Measurements from ENCODE around the gene CNTNAP4.

Gene CNTNAP4

DNA sequence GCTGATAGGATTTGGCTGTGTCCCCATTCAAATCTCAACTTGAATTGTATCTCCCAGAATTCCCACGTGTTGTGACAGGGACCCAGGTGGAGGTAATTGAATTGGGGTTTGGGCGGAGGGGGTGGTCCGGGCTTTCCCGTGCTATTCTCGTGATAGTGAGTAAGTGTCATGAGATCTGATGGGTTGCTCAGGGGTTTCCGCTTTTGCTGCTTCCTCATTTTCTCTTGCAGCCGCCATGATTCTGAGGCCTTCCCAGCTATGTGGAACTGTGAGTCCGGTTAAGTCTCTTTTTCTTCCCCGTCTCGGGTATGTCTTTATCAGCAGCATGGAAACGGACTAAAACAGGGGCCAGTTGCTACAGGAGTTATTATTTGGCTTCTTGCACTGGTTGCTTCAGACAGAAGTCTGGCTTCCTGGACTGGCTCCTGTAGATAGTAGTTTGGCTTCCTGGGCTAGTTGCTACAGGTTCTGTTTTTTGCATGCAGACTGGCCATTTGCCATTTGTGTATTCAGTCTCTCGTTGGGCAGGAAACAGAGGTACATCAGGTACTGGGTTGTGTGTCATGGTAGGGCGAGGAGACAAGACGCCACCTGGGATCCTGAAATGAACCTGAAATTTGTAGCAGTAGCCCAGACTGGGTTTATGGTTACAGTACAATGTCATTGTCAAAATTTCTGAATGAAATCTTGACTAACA is 32.6 kb downstream of the CNTNAP4 start:
- no peak for DNase-seq (ENCODE audit: low read depth)

DNA sequence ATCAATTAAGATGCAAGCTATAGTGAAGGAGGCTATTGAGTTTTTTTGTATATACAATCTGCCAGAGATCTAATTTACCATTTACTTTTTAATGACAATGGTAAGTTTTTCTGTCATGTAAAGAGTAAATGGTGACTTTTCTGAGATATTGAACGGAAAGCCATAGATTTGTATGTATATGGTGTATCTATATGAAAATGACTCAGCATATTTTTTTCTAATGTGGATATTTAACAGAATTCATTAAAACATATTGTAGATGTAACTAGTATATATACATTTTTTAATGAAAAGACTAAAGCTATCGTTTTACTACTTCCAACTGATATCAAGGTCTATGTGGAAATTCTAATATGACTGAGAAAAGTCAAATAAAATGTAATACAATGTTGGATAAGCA is 34.1 kb downstream of the CNTNAP4 start:
- DNase-seq (ENCODE audit: low read depth) = no peak

DNA sequence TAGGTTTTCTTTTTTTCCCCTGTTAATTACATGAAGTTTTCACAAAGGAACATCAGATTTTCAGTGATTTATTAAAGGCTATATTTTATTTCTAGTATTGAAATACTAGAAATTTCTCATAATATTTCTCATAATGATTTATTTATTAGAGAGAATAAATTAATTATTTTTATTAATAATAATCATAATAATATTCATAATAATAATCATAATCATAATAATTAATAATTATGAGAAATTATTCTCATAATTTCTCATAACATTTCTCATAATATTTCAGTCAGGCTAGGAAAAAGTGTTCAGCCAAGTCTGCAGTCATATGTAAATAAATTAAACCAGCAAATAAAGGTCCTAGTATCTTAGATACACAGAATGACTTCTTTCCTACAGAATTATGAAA is 41.4 kb downstream of the CNTNAP4 start:
- no peak for DNase-seq (ENCODE audit: low read depth)

DNA sequence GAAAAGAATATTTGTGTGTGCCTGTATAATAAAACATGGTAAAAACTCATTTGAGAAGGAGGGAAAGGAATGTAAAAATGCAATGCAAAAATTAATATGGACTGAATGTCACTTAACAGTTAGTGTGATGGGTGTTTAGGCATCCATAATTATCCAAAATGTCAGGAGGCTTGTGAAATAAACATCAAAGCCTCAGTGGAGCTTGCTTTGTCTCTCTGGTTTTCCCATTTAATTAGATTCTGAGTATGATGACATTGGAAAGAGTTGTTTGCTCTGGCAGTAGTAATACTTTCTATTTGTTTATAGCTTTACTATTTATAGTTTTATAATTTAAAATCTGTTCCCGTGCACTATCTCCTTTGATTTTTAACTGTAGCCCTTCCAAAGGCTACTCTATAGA is 51.9 kb downstream of the CNTNAP4 start:
- no peak for DNase-seq (ENCODE audit: low read depth)

DNA sequence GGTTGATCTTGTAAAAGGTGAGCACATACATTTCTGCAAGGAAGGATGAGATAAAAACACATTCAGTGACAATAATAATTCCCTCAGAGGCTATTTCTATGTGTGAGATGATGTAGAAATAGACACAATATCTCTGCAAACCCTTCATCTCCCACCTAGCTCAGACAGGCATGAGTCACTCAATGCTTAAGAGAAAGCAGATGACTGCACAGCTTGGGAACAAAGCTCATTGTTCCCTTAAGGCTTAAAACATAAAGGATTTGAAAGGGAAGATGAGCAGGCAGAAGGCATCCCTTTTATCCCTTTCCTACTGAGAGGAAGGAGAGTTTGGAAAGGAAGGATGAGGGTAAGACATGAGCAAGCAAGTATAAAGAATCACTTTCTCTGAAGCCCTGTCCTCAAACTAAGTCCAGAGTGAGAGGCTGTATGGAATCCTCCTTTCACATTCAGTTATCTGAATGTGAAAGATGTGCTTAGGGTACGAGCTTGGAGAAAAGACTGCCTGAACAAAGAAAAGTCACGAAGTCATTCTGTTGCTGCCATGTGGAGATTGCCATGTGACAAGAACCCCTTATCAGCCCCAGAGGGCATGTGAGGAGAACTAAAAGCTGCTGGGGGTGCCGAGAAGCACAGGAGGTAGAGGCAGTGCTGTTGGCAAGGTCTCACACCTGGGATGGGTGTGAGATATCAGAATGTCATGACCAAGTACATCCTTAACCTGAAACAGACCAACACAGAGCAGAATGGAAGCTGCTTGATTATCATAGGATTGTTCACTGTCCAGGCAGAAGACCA is 58.2 kb downstream of the CNTNAP4 start:
- no peak for DNase-seq (ENCODE audit: low read depth)

DNA sequence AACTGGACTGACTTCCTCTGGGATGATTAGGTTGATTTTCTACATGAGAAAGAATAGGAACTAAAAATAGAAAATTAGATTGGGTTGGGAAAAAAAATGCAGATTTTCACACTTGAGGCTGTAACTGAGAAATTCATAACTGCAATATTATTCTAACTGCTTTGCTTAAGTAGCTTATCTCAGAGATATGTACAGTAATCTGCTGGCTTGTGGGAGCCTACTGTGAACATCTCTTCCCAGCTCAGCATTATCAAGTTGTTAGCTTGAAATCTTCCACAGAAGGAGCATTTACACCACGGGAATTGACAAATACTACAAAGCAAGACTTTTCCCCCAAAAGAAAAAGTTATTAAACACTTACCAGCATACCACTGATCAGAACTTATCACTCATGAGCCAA is 58.9 kb downstream of the CNTNAP4 start:
- DNase-seq (ENCODE audit: low read depth) = no peak

DNA sequence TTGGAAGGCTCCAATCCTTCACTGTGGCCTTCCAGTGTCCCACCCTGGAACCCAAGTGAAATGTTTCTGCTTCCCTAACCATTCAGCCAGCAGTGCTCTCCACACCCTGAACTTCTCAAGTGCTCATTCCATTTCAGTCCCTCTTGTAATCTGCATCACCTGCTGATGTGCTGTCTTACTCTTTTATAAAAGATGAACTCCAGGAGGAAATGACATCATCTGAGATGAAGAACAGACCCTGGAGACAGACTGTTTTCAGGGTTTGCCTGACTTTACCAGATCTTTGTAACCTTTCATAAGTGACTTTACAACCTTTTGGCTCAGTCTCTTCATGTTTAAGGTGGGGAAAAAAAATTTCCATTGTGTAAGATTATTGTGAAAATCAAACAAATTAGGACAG is 61.3 kb downstream of the CNTNAP4 start:
- DNase-seq (ENCODE audit: low read depth) = no peak

DNA sequence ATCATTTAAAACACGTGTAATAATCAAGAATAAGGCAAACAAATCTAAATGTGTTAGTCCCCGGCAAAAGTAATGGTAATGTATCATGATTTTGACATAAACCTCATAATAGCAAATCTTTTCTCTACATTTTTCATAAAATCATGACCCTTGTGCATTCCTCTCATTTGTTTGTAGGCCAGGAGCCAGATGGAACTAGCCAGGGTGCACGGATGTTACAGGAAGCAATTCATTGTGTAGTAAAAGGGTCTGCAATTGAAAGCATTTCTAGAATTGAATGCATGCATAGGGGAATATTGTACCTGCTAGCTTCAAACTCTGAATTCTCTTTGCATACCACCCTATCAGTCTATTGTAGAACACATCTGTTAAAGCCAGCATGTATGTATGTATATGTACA is 66.6 kb downstream of the CNTNAP4 start:
- no peak for DNase-seq (ENCODE audit: low read depth)

DNA sequence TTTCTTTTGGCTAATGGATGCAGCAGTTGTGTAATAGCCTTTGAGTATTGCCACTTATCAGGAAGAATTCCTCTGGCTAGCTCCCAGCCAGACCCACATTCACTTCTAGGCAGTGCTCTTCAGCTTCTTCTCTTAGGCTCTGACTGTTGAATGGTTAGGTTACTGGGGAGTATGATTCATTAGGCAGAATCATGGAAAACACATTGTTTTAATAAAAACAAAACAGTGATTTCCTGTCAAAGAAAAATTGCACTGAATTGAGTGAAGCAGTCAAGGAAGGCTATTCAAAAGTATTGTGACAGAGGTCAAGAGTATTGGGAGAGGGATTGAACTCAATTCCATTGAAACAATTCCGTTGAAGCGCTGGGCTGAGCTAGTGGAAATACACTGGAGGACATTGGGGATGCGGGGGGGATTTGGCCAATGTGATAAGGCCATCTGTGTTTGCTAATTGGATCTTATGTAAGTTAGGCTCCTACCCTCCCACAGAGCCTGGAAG is 68.0 kb downstream of the CNTNAP4 start:
- no peak for DNase-seq (ENCODE audit: low read depth)

DNA sequence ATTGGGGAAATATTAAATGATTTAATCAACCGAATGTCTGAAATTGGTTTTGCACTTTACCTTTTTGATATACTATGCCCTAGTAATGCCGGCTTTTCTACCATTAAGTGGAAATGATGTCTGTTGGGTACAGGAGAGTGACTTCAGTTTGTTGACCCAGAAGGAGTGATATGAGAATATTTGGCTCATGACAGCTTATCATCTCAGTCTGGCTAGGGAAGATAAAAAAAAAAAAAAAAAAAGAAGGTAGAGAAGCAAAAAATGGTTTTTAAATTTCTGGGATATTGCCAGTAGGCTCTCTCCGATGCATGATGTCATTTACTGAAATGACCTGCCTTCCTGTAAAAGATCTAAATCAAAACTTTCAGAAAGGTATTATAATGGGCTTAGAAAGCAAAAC is 69.0 kb downstream of the CNTNAP4 start:
- DNase-seq (ENCODE audit: low read depth) = no peak

DNA sequence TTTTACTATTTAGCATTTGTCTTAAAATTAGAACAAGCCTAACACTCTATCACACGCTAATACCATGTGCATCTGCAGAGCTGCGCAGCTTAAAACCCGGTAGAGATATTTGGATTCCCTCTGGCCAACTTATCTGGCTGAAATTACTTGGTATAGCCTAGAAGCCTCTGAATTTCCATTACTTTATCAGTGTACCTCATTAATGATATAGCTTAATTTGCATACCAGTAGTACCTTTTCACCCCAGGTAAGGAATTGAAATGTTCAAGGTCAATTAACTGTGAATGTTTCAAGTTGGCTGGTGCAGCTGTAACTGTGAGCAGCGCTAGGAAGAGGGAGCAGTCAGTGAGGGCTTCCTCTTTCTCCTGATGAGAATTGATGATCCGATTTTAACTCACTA is 74.2 kb downstream of the CNTNAP4 start:
- no peak for DNase-seq (ENCODE audit: low read depth)

DNA sequence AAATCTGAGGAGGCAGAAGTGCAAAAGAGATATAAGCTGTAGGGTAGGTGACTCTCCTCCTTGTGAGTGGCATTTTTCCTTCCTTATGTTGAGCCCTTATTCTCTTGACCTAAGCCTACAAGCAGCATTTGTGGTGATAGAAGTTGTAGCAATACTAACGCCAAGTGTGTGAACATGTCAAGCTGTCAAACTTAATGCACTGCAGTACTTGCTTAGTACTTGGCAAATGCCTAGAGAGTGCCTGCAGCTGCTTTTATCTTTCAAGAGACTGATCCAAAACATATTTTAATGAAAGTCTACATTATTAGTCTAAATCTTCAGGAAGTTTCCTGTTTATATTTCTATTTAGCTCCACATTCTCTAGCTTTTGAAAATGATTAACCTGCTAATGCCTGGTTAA is 83.2 kb downstream of the CNTNAP4 start:
- DNase-seq (ENCODE audit: low read depth) = no peak

DNA sequence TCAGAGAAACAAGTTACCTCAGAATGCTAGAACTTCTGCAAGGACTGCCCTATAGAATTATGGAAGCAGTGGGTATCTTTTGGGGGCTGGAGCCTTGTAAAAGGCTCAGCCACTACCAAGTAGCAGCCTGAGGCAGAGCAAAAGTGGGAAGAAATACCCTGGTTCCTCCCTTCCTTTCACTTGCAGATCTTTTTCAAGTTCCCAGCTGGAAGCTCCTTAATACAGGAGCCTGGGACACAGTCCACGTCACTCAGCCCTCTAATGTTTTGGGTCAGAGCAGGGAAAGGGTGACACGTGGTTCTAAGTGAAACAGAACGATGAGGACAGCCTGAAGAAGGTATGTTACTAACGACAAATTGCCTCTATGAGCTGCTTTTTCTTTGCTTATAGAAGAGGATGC is 93.1 kb downstream of the CNTNAP4 start:
- DNase-seq (ENCODE audit: low read depth) = no peak

DNA sequence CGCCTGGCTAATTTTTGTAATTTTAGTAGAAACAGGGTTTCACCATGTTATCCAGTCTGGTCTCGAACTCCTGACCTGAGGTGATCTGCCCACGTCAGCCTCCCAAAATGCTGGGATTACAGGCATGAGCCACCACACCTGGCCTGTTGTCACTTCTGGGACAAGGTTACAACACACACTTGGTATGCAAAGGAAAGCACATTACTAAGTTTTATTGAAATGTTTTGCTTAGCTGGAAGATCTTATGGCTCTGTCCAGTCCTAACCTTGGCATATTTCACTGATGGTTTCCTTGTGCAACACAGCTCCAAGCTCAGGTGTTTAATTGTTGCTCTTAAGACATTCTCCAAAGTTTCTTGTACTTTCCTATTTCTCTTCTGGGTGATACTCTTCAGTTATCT is 94.2 kb downstream of the CNTNAP4 start:
- DNase-seq (ENCODE audit: low read depth) = no peak

DNA sequence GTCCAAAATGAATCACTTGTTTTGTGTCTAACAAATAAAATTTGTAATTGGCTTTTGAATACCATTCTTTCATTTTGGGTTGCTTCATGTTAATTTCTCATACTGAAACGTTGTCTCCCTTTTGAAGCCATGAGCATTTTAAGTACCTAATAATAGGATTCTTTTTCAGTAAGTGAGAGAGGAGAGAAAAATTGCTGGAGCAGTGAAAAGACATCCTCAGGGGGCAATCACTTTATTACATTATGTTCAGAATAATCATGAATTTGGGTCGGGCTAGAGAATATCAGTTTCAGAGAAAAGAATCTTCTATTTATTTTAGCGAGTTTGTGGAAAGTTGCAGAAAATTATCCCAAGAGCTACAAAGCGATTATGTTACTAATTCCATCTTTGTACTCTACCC is 96.8 kb downstream of the CNTNAP4 start:
- DNase-seq (ENCODE audit: low read depth) = no peak

DNA sequence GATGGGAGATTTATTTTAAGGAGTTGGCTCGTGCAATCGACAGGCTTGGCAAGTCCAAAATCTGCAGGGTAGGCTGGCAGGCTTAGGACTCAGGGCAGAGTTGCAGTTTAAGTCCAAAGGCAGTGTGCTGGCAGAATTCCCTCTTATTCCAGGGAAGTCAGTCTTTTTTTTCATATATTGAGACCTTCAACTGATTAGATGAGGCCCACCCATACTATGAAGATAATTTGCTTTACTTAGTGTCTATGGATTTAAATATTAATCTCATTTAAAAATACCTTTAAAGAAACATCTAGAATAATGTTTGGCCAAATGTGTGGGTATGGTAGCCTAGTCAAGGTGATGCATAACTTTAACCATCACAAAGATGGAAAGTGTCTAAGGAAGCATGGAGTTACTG is 99.8 kb downstream of the CNTNAP4 start:
- no peak for DNase-seq (ENCODE audit: low read depth)

DNA sequence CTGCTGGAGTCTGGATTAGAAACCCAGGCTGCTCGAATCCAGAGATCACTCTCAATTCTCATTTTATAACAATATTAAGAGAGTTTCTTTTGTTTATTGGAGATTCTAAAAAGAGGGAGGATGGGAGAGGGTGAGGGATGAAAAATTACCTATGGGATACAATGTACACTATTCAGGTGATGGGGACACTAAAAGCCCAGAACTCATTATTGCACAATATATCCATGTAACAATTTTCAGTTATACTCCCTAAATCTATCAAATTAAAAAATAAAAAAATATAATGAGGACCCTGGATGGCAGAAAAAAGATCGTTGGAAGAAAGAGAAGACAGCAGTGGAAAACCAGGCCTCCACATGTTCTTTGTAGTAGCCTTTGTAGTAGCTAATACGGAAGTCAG is 100.8 kb downstream of the CNTNAP4 start:
- DNase-seq (ENCODE audit: low read depth) = no peak

DNA sequence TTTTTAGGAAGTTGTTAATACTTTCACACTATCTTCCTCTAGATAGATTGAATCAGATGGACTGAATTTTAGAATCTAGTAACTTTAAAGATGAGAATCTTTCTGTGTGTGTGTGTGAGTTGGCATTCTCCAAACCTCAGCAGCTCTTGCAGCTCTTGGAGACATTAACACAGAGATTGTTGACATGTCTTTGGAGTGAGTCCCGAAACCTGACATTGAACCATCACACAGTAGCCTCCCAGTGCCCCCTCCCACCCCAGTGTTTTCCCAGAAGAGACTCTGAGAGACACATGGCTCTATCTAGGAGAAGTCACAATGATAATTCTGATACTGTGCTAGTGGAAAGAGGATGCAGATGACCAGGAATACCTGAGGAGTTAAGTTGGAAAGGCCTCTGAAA is 103.9 kb downstream of the CNTNAP4 start:
- no peak for DNase-seq (ENCODE audit: low read depth)

DNA sequence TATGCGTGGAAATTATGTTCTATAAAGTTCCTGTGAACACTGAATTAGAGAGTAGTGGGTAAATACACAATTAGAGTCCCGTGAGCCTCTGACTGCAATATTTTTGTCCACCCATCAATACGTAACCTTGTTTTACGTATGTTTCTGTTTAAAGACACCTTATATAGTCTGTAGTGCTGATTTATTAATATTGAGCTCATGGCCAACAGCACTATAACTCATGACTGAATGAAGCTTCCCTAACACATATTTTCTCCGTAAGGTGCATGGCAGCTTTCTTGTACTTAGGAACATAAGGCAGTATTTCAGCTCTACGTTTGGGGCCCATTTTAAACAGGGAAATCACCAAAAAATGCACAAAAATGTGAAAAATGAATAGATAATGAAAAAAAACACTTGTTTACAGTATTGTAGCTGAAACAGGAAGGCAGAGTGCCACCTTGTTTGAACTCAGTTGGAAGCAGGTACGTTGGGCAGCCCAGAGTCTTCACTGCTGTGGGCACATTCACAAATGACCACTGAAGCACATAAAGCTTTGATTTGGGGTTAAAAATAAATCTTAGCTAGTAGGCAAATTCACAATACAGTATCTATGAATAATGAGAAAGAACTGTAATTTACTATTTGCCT is 108.5 kb downstream of the CNTNAP4 start:
- no peak for DNase-seq (ENCODE audit: low read depth)

DNA sequence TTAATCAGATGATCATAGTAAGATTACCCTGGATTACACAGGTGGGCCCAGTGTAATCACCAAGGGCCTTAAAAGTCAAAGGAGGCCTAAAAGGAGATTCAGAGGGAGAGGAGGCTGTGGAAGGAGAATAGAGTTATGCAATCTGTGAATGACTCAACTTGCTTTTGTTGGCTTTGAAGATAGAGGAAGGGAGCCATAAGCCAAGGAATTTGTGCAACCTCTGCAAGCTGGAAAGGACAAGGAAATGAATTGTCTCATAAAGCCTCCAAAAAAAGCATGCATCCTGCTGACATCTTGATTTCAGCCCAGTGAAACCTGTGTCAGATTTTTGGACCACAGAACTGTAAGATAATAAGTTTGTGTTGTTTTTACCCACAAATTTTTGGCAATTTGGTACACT is 109.6 kb downstream of the CNTNAP4 start:
- no peak for DNase-seq (ENCODE audit: low read depth)

DNA sequence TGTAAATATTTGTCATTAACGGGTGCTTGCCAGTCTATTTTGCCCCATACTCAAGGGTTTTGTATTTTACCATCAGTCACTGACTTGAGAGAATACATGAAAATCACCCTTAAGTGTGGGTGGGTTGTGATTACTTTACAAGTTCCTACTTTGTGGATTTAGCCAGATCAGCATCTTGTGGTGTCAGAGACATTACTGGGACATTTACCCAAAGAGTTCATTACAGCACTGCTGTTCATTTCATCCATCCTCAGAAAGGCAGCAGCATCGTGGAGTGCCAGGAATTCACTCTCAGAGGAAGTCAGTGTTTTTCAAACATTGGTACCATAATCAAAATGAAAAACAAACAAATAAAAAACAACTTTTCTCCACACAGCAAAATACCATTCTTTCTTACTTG is 110.8 kb downstream of the CNTNAP4 start:
- no peak for DNase-seq (ENCODE audit: low read depth)

DNA sequence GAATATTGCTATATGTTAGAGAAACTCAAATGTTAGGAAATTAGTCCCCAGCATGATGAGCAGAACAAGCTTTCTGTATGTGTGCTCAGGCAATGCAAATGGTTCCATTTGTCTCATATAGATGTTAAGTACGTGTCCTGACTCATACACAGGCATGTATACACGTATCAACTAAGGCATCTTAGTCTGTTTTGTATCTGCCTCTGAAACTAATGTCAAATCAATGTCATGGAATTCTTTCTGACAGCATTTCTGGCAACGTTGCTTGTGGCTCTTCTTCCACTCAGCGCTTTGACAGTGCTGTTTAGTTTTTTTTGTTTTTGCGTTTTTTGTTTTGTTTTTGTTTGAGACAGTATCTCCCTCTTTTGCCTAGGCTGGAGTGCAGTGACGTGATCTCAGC is 111.9 kb downstream of the CNTNAP4 start:
- DNase-seq (ENCODE audit: low read depth) = no peak

DNA sequence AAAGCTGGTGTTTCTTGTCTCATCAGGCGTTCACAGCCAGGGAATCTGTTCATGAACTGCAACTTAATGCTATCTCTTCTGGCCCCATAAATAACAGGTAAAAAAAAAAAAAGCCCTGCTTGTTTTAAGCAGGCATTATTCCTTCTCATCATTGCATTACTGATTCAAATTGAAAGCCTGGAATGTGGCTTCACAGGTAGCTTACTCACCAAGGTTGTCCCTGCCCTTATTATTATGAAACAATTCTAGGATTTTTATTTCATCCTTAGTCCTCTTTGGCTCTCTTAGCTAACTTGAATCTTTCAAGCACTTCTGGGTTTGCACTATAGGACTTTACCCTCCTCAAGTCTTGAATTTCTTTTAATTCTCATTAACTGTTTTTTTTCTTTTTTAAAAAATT is 113.3 kb downstream of the CNTNAP4 start:
- no peak for DNase-seq (ENCODE audit: low read depth)

All from ELR (cell line).